HG02642 (cell line): Measurements from ENCODE around the gene SLC6A1.

Source experiments
- ATAC-seq: cut with Tn5 transposase; IDR thresholded peaks from one replicate; pipeline ENCODE4 v1.9.1; 2021; ENCODE audit warnings: mild to moderate bottlenecking; ENCODE audit not compliant: unreplicated experiment, poor library complexity

The SLC6A1 gene

DNA sequence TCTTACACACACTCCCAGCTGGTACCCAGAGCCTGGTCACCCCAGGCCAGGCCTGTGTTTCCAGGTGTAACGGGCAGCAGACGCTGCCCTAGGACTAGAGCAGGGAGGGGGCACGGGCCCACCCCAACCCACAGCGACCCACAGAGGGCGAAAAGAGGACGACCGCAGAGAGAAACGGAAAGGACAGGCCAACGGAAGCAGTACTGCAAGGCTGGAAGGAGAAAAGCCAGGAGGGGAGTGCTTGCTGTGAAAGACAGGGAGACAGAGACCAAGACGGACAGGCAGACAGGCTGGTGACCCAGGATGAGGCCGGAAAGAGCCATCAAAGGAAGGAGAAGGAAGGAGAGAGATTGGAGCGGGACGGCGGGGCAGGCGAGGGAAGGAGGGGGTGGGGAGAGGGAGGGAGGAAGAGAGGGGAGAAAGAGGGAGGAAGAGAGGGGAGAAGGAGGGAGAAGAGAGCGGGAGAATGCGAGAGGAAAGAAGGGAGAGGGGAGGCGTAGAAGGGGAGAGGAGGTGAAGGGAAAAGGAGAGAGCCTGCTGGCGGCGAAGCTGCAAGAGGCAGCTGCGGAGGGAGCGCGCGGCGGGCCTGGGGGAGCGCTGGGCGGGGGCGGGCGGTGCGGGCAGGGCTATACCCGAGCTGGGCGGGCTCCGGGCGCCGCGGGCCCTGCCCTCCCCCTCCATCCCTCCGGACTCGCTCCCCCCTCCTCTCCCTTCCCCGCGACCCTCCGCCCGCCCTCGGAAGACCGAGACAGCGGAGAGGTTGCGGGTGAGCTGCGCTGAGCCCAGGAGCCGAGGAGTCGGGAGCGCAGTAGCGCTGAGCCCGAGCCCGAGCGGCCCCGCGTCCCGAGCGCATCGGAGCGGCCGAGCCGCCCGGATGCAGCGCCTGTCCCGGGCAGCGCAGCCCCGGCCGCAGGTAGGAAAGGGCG is at the start of gene SLC6A1:
SLC6A1 (plus strand) TSS at position 732 of the 926 bp plus-strand sequence. CDS start 24,464 bp downstream, outside the sequence.
- ATAC-seq: no peak

DNA sequence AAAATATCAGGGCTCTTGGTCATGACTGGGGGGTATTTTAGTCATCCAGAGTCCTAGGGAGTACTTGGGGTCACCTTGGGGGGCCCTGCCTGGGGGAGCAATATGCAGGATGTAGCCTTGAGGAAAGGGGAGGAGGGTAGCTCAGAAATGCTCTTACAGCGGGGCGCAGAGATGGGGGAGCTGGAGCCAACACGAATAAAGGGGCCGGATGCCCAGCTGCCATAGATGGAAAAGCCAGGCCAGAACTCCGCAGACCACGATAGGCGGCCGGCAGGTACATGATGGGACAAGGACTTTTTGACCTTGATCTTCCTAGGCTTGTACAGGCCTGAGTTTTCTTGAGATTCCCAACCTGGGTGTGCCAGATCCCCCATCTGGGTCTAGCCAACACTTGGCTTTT is 47.7 kb upstream of the SLC6A1 start:
- no peak for ATAC-seq

- ATAC-seq: peak; percentile 72
Measured at GRCh38 chr3:10945683-10946287, 46.8 kb upstream of the SLC6A1 start.

DNA sequence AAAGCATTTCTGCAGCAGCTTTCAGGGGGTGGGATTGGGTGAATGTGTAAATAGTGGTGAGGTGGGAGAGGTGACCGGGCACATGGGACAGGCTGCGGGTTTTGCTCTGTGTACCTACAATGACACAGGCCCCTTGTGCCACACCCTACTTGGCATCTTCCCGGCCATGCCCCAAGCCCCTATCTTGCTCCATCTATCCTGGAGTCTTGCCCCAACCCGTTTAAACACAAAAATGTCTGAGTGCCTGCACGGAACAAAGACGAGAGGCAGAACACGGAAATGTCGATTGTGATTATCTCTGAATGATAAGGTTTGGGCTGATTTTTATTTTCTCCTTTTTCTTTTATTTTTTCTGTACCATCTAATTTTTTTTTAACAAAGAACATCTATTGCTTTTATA is 46.0 kb upstream of the SLC6A1 start:
- ATAC-seq: no peak

DNA sequence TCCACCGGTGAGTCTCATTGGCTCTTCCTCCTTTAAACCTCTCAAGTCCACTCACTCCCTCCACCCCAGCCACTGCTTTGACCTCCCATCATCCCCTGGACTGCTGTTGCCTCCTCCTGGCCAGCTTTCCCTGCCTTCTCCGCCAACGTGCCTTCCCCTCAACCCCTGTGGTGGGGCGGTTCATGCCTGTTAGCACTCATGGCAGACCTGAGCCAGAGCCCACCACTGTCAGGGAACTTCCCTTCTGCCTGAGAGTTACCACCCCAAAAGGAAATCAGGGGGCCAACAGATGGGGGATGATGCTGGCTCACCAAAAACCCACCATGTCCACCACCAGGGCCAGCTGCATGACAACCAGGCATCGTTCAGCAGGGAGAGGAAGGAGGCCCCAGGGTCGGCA is 44.2 kb upstream of the SLC6A1 start:
- ATAC-seq: no peak

GRCh38 chr3:10949197-10949596 is 43.4 kb upstream of the SLC6A1 start:
- ATAC-seq: no peak

GRCh38 chr3:10950476-10951294 is 41.9 kb upstream of the SLC6A1 start:
- ATAC-seq: no peak

GRCh38 chr3:10951295-10951926 is 41.1 kb upstream of the SLC6A1 start:
- ATAC-seq: no peak

GRCh38 chr3:10952525-10952924 is 40.0 kb upstream of the SLC6A1 start:
- ATAC-seq: no peak

GRCh38 chr3:10954740-10955139 is 37.8 kb upstream of the SLC6A1 start:
- ATAC-seq: no peak

DNA sequence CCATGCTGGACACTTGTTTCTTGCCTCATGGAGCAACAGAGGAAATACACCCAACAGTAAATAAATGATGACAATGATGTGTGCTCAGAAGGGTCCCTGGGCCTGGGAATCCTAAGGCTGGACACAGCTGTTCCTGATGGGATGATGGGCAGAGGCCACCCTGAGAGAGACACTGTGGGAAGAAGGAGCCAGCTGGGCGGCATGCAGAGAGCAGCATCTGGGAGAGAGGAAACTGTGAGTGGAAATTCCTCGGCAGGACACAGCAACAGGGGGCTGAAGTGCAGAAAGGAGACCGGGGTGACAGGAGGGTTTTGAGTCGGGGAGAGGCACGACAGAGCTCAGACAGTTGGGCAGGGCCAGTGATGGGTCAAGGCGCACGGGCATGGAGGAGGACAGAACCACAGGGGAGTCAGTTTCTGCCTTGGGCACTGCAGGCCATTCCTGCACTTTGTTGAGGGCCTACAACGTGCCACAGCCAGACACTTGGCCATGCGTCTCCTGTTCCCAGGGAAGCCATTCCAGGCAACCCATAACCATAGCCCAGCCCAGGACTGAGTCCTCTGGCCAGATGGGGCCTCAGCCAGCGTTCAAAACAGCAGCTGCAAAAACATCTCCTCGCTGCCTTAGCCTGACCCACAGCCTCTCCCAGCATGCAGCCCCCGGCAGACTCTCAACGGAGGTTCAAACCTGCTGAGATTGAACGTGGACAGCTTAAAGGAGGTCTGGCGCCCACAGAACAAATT is 36.7 kb upstream of the SLC6A1 start:
- ATAC-seq: no peak

DNA sequence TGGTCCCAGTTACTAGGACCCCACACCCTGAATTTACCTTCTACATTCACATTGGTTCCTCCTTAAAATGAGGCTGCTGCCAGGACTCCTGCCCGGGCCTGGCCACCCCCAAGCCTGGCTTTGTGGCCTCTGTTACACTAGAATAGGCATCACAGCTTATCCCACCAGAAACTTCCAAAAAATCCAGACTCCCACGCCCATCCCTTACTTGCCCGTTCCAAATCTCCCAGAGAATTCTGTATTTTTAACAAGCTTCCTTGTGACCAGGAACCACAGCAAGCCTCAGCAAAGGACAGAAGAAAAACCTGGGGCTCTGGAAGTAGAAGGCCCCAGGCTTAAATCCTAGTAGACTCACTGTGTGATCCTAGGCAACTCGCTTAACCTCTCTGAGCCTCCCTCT is 36.0 kb upstream of the SLC6A1 start:
- ATAC-seq: no peak

GRCh38 chr3:10956986-10957385 is 35.6 kb upstream of the SLC6A1 start:
- no peak for ATAC-seq

GRCh38 chr3:10957976-10958749 is 34.4 kb upstream of the SLC6A1 start:
- ATAC-seq: no peak

- ATAC-seq: no peak
Measured at GRCh38 chr3:10960255-10960654, 32.3 kb upstream of the SLC6A1 start.

- ATAC-seq: no peak
Measured at GRCh38 chr3:10961921-10962320, 30.6 kb upstream of the SLC6A1 start.

DNA sequence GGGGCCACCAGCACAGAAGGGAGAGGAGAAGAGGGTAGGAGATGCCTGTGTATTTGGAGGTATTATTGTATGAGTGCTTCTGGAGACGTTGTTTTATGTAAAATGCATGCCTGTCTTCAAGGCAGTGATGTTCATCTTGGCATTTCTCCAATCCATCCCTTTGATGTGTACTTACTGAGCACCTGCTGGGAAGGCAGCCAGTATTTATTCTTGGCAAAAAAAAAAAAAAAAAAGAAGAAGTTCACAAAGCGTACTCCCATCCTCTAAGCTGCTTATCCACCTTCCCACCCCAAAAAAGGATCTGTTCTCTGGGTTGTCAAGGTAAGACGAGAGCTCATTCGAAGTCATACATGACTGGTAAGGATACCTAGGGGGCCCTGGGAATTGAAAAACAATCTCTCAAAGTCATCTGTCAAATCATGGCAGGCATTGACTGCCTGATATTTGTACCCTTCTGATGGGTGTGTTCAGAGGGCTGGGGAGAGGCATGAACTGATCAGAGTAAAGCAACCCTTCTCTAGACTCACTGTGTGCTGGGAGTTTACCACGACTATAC is 30.0 kb upstream of the SLC6A1 start:
- ATAC-seq: no peak

GRCh38 chr3:10964537-10965167 is 27.9 kb upstream of the SLC6A1 start:
- ATAC-seq: no peak
